Activated CD4-positive, alpha-beta T cell treated with anti-CD3 and anti-CD28 coated beads for 36 hours (primary cell): ENCODE results near the gene TBXA2R. TPM values are rescaled to one million over a fixed set of nuclear protein-coding genes. Genes with fewer than 3 reads are reported as not detected.

Experiments
- ATAC-seq: fragments of 200-7000 bp; cut with Tn5 transposase; one replicate; pipeline ENCODE4 v1.10.0; 2021; ENCODE audit warnings: mild to moderate bottlenecking, moderate library complexity
- CTCF ChIA-PET: fragments of 350-600 bp; sonication (Branson Sonifier 250); formaldehyde crosslinking; loops from one replicate; lab custom pipeline; 2021; ENCODE audit warnings: antibody characterized with exemption; lab: Charles Lee
- POLR2A ChIA-PET: fragments of 350-600 bp; sonication (Branson Sonifier 250); formaldehyde crosslinking; loops from one replicate; lab custom pipeline; 2021; ENCODE audit warnings: antibody characterized with exemption, inconsistent platforms; lab: Charles Lee
- DNase-seq: peaks from one replicate; pipeline ENCODE4 v3.0.0-alpha.2; 2020
- H3K27ac Mint-ChIP-seq: one replicate; pipeline ENCODE4 v1.8.0; 2021; ENCODE audit warnings: mixed read lengths
- H3K27me3 Mint-ChIP-seq: one replicate; pipeline ENCODE4 v1.8.0; 2021; ENCODE audit warnings: mixed read lengths
- H3K36me3 Mint-ChIP-seq: one replicate; pipeline ENCODE4 v1.8.0; 2021; ENCODE audit warnings: low read depth, mixed read lengths
- H3K4me1 Mint-ChIP-seq: one replicate; pipeline ENCODE4 v1.8.0; 2021; ENCODE audit warnings: mixed read lengths
- H3K4me3 Mint-ChIP-seq: one replicate; pipeline ENCODE4 v1.8.0; 2021; ENCODE audit warnings: mild to moderate bottlenecking, moderate library complexity, mixed read lengths
- H3K9me3 Mint-ChIP-seq: one replicate; pipeline ENCODE4 v1.8.0; 2021; ENCODE audit warnings: low read depth, mixed read lengths
- intact Hi-C, 2 experiments: fragments of 100-400 bp; cut with DNase I in 1 of 2; cut with micrococcal nuclease in 1 of 2; formaldehyde crosslinking; loops; one replicate each; pipeline versions ENCODE4 v1.14.2 to v1.15.1; 2022 to 2024; cut with DNase I, micrococcal nuclease
- total RNA-seq, 2 experiments: library from RNA; stranded (reverse); gene quantifications; one replicate each; pipeline ENCODE4 v1.2.3, GENCODE V29; 2021

The TBXA2R gene
- total RNA-seq, 2 experiments from 2014 or later, result 0.64 to 0.72 TPM

DNA sequence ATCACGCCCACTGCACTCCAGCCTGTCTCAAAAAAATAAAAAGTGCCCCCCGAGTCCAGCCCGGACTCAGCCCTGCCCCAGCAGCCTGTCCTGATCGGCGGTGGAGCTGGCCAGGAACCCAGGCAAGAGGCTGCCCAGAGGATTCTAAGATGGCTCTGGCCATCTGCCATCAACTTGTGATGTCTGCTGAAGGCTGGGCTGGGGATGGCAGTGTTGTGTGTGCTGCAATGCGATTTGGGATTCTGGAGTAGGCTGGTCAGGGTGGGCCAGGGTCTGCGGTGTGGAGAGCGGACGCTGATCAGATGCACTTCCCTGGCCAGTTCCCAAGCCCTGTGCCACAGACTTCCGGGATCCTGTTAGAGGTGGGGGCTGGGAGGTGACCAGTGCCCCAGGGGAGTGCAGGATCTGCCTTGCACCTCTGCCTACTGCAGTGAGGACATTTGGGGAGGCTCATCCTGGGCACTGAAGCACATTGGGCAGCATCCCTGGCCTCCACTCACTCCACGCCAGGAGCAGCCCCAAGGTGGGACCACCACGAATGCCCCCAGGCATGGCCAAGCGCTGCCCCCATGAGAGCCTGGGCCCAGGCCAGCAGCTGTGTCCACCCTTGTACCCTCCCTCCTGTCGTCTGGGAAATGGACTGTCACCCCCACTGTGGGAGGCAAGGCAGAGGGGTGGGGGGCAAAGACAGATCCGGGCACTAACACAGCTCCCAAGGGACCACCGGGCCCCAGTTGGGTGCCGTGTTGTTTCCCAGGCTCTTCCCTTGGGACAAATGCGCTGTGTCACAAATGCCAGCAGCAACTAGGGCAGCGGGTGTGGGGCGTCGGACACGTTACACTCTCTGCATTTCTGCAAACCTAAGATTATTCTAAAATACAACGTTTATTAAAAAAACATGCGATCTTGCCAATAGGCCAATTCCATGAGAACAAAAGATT lies 3.4 kb upstream of the TBXA2R start:
- no peak for DNase-seq
- Mint-ChIP-seq H3K4me1 (peaks cover 2% of the 10 kb centered on the region), H3K27ac (no peak overlapping the region), H3K27me3 (peaks cover 2% of the 10 kb centered on the region), H3K36me3 (peaks cover 8% of the 10 kb centered on the region), H3K4me3 (no peak overlapping the region), H3K9me3 (no peaks in the 10 kb centered on the region)
- ATAC-seq, result no peak
- intact Hi-C loops, result no loop called here
- ChIA-PET CTCF (interaction anchor here (0.8 kb wide), 1 partner anchor 26 kb away, joined by 3 read pairs; no protein-coding TSS in a partner anchor), POLR2A (interaction anchor here (0.7 kb wide), 1 partner anchor 82 kb away, joined by 5 read pairs; no protein-coding TSS in a partner anchor)

DNA sequence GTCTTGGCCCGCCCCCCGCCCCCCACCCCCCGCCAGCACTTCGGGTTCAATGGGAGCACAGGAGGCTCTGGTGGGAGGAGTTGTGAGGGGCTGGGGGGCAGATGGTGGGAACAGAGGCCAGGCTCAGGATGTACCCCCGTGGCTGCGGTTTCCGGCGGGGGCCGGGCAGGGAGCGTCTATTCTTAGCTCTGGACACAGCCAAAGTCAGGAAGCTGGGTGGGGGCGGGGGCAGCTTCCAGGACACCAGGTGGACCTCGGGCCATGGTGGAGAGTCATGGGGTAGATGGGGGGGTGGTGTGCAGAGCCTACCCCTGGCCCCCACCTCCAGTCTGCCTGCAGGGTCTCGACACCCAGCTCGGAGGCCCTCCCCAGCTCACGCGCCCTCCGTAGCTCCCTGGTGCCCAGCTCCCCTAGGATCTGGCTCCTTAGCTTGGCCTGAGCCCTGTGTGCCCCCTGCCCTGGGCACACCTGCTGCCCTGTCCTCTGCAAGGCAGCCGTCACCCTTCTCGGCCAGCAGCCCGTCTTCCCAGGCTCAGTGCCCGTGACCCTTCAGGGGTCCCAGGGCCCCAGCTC lies 2.2 kb upstream of the TBXA2R start:
- H3K4me1 Mint-ChIP-seq, result peaks cover 2% of the 10 kb centered on the region
- H3K4me3 Mint-ChIP-seq, result no peak overlapping the region
- ChIA-PET CTCF (interaction anchor here (0.6 to 1.7 kb wide), 5 partner anchors 16 to 46 kb away, joined by 3 to 6 read pairs (median 4); partner anchors contain the start of gene GIPC3), POLR2A (interaction anchor here (0.6 kb wide), 1 partner anchor 724 kb away, joined by 3 read pairs; no protein-coding TSS in a partner anchor)
- H3K36me3 Mint-ChIP-seq, result peaks cover 8% of the 10 kb centered on the region
- H3K9me3 Mint-ChIP-seq, result no peaks in the 10 kb centered on the region
- DNase-seq (no peak), ATAC-seq (no peak)
- intact Hi-C loops, result no loop called here
- no peak overlapping the region for H3K27ac Mint-ChIP-seq
- peaks cover 2% of the 10 kb centered on the region for H3K27me3 Mint-ChIP-seq

DNA sequence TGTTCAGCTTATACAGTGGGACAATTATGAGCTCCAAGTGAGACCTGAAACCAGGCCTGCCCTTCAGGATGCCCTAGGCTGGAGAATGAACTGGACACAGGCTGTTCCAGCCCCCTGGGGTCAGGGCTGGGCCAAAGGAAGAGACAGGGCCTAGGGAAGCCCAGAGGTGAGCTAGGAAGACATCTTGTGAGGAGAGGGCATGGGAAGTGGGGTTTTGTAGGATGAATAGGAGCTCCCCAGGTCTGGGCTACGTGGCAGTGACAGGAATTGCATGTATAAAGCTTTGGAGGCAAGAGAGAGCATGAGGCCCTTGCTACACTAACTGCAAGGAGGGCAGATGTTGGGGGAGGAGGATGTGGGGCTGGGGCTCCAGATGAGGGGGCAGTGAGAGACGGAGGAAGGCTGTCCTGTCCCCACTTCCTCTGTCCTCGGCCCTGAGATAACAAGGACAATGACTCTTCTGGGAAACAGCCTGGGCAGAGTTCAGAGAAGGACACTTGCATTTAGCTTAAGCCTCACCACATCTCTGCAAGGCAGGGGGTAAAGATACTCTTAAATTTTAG lies 1.5 kb upstream of the TBXA2R start:
- Mint-ChIP-seq H3K9me3 (no peaks in the 10 kb centered on the region), H3K4me1 (peaks cover 2% of the 10 kb centered on the region), H3K27ac (no peak overlapping the region), H3K27me3 (peaks cover 2% of the 10 kb centered on the region), H3K36me3 (peaks cover 7% of the 10 kb centered on the region), H3K4me3 (no peak overlapping the region)
- ChIA-PET POLR2A (interaction anchor here (0.6 kb wide), 1 partner anchor 725 kb away, joined by 3 read pairs; no protein-coding TSS in a partner anchor), CTCF (interaction anchor here (0.8 to 1.7 kb wide), 5 partner anchors 11 to 25 kb away, joined by 3 to 6 read pairs (median 3); partner anchors contain the start of gene GIPC3)
- intact Hi-C loops, result no loop called here
- no peak for DNase-seq
- no peak for ATAC-seq

DNA sequence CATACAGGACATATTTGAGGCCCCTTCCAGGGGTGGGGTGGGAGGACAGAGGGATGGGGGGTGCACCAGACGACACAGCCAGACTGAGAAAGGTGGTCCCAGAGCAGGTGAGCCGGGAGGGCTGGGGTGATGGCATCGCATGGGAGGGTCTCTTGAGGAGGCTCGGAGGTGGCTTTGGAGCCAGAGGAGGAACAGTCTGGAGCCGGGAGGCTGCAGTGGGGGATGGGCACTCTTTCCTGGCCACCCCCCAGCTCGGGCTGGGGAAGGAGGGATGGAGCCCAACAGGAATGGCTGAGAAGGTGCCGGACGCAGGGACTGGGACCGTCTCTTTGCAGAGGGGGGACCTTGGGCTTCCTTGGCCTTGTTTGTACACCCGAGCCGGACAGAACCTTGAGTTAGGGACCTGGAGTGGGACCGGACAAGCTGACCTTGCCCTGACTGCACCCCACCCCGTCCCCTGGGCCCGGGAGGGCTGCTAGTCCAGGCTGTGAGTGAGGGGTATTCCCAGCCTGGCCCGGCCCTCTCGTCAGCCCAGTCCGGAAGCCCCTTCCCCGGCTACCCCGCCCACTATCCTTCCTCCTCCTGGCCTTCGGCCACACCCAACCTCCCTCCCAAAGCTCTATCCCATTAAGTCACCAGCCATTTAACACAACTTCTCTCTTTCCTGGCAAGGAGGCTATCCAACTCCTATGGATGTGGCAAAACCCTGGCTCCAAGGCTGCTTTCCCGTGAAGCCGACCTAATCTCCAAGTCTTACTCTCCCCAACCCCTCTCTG lies 816 bp upstream of the TBXA2R start:
- no peak overlapping the region for H3K27ac Mint-ChIP-seq

DNA sequence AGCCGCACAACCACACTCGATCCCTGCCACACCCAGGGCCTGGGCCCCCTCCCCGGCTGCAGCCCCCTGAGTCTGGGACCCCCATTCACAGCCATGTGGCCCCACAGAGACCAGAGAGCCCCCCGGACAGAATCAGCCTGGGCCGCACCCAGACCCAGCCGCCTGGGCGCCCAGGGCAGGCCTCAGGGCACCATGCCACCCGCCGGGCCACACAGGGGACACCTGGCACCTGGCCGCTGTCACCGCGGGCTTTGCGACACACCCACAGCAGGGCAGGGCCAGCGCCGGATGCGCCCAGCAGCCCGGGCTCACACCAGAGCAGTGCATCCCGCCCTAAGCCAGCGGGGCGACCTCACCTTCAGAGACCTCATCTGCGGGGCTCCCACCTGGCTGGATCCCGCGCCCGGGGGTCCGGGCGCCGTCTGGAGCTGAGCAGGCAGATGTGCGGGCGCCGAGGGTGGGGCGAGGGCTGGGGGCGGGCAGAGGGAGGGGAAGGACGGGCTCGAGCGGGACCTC lies 443 bp downstream of the TBXA2R start:
- POLR2A ChIA-PET, result no interaction called here
- no peak overlapping the region for H3K27ac Mint-ChIP-seq

More for the DNA sequence above, 816 bp upstream of the TBXA2R start:
- intact Hi-C loops, result no loop called here
- Mint-ChIP-seq H3K4me1 (peaks cover 2% of the 10 kb centered on the region), H3K27me3 (peaks cover 2% of the 10 kb centered on the region), H3K4me3 (no peak overlapping the region), H3K9me3 (no peaks in the 10 kb centered on the region), H3K36me3 (peaks cover 7% of the 10 kb centered on the region)
- no peak for ATAC-seq
- DNase-seq, result no peak
- ChIA-PET POLR2A (no interaction called here), CTCF (interaction anchor here (0.8 to 1.7 kb wide), 5 partner anchors 10 to 24 kb away, joined by 3 to 6 read pairs (median 3); partner anchors contain the start of gene GIPC3)

DNA sequence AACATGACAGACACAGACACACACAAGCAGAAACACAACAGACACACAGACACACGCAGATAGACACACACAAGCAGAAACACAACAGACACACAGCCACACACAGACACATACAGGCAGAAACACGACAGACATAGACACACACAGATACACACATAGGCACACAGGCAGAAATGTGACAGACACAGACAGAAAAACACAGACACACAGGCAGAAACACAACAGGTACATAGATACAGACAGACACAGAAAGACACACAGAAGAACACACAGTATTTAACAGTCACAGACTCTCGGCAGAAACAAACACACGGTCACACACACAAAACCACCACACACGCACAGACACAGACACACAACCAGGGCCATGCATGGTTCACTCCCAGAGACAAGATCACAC lies 905 bp downstream of the TBXA2R start:
- no peak for ATAC-seq
- no peak overlapping the region for H3K27ac Mint-ChIP-seq
- intact Hi-C loops, result no loop called here
- peaks cover 2% of the 10 kb centered on the region for H3K4me1 Mint-ChIP-seq
- H3K27me3 Mint-ChIP-seq, result peaks cover 2% of the 10 kb centered on the region
- H3K4me3 Mint-ChIP-seq, result no peak overlapping the region
- ChIA-PET POLR2A (no interaction called here), CTCF (no interaction called here)
- DNase-seq, result no peak
- H3K36me3 Mint-ChIP-seq, result peaks cover 2% of the 10 kb centered on the region
- H3K9me3 Mint-ChIP-seq, result no peaks in the 10 kb centered on the region

More for the DNA sequence above, 443 bp downstream of the TBXA2R start:
- intact Hi-C loops, result no loop called here
- H3K4me3 Mint-ChIP-seq, result peak overlapping the region; percentile 26
- peaks cover 2% of the 10 kb centered on the region for H3K4me1 Mint-ChIP-seq
- no peaks in the 10 kb centered on the region for H3K9me3 Mint-ChIP-seq
- ATAC-seq, result peak; percentile 60
- CTCF ChIA-PET, result no interaction called here
- H3K36me3 Mint-ChIP-seq, result peaks cover 2% of the 10 kb centered on the region
- peaks cover 2% of the 10 kb centered on the region for H3K27me3 Mint-ChIP-seq
- DNase-seq, result peak; percentile 52

DNA sequence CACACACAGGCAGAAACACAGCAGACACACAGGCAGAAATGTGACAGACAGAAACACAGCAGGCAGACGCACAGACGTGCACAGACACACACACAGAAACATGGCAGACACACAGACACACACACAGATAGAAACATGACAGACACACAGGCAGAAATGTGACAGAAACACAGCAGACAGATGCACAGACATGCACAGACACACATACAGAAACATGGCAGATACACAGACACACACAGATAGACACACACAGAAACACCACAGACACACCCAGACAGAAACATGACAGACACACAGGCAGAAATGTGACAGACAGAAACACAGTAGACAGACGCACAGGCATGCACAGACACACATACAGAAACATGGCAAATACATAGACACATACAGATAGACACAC lies 1.3 kb downstream of the TBXA2R start:
- no peak overlapping the region for H3K4me3 Mint-ChIP-seq
- DNase-seq (no peak), ATAC-seq (peak; percentile 4)
- no peaks in the 10 kb centered on the region for H3K9me3 Mint-ChIP-seq
- no peak overlapping the region for H3K27ac Mint-ChIP-seq
- peaks cover 2% of the 10 kb centered on the region for H3K27me3 Mint-ChIP-seq
- CTCF ChIA-PET, result interaction anchor here (0.6 to 1.2 kb wide), 3 partner anchors 14 to 19 kb away, joined by 3 to 6 read pairs (median 4); no protein-coding TSS in a partner anchor
- peaks cover 2% of the 10 kb centered on the region for H3K4me1 Mint-ChIP-seq
- POLR2A ChIA-PET, result no interaction called here
- H3K36me3 Mint-ChIP-seq, result peaks cover under 1% of the 10 kb centered on the region
- intact Hi-C loops, result no loop called here

DNA sequence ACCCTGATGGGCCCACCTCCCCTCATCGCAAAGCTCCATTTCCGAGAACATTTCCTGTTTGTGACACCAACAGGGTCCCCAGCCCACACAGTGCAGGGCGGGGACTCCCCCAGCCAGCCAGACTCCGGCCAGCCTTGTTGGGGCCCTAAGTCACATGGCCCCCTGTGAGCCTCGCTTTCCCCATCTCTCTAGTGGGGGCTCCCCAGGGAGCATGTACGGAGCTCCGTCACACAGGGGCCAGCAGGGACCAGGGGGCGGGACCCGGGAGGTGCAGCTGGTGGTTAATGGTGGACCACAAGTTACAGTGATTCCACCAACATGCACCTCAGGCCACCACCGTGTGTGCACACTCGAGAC lies 1.7 kb downstream of the TBXA2R start:
- H3K27ac Mint-ChIP-seq, result no peak overlapping the region
- ChIA-PET POLR2A (interaction anchor here (0.6 kb wide), 1 partner anchor 12 kb away, joined by 3 read pairs; no protein-coding TSS in a partner anchor), CTCF (interaction anchor here (0.5 to 1.2 kb wide), 4 partner anchors 14 to 257 kb away, joined by 3 to 6 read pairs (median 4); no protein-coding TSS in a partner anchor)
- no peaks in the 10 kb centered on the region for H3K9me3 Mint-ChIP-seq
- no peaks in the 10 kb centered on the region for H3K36me3 Mint-ChIP-seq
- DNase-seq (peak; percentile 42), ATAC-seq (peak; percentile 34)
- H3K4me3 Mint-ChIP-seq, result no peak overlapping the region
- intact Hi-C loops, result no loop called here
- peaks cover 2% of the 10 kb centered on the region for H3K4me1 Mint-ChIP-seq
- peaks cover 2% of the 10 kb centered on the region for H3K27me3 Mint-ChIP-seq

DNA sequence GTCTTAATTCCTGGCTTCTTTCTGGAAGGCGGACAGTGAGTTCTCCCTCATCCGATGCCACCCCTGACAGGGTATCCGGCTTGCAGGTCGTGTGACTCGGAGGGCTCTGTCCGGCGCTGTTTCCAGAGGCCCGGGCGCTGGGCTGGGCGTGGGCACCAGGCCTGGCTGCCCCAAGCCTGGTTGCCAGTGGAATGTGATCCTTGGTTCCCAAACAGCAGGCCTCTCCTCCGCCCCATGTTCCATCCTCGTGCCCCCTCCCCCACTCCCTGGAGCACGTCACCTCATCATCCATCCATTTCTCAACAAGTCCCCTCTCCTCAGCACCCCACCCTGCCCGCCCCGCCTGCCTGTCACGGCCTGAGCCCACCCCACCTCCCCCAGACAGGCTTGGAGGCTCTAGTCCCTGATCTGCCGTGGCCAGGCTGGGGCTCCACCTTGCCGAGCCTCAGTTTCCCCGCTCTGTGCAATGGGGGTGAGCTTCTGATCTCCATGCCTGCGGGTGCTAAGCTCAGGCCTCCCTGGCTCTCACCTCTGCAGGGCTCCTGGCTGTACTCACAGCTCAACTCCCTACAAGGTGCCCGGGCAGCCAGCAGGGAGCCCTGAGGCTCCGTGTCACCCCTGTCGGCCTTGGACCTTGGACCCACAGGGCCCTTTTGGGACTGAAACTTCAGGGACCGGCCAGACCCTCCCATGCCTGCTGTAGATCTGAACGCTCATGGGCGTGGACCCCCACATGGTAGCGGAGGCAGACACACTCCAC lies 2.3 kb downstream of the TBXA2R start:
- H3K36me3 Mint-ChIP-seq, result no peaks in the 10 kb centered on the region
- H3K9me3 Mint-ChIP-seq, result no peaks in the 10 kb centered on the region
- H3K4me3 Mint-ChIP-seq, result no peak overlapping the region
- ATAC-seq, result peak; percentile 8
- DNase-seq, result no peak
- no peak overlapping the region for H3K27ac Mint-ChIP-seq
- peaks cover 2% of the 10 kb centered on the region for H3K27me3 Mint-ChIP-seq
- POLR2A ChIA-PET, result interaction anchor here (0.6 kb wide), 1 partner anchor 13 kb away, joined by 3 read pairs; no protein-coding TSS in a partner anchor
- H3K4me1 Mint-ChIP-seq, result peaks cover 2% of the 10 kb centered on the region
- CTCF ChIA-PET, result interaction anchor here (0.5 to 1.2 kb wide), 4 partner anchors 13 to 256 kb away, joined by 3 to 6 read pairs (median 4); no protein-coding TSS in a partner anchor
- intact Hi-C loops, result no loop called here
